ENCODE data around the gene PALM2AKAP2. TPM values are rescaled to one million over a fixed set of nuclear protein-coding genes. Genes with fewer than 3 reads are reported as not detected.

The PALM2AKAP2 gene
- total and polyA plus RNA-seq, 2 donors (not counting 3 experiments of a cell fraction or from before 2014, with no cell fraction given) = 0.01 TPM; not detected in 1

DNA sequence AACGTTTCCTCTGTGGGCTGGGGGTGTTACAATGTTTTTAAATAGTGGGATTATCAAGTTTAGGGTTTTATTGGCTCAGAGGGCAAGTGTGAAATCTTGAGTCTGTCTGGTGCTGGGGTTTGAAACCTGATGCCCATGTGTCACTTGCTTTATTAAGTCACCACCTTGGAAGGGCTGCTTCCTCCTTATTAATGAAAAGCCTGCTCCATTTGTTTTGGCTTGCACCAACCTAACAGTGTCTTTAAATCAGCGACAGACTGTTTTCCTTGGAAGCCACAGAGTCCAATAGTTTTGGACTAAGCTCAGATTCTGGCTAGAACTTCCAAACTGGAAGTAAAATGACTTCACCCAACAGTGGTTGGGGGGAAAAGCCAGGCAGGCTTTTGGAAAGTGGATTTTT is 10.7 kb upstream of the PALM2AKAP2 start:
- no peak overlapping the region for H3K4me2 ChIP-seq (ENCODE audit: insufficient read depth, low read length)
- no peak overlapping the region for H2AFZ ChIP-seq (ENCODE audit: low read depth, low read length)
- TF ChIP-seq GATA2 (IDR thresholded peaks at IDR 0.05; ENCODE audit: insufficient read depth, insufficient read length, low read depth, low read length) = no peak
- TF ChIP-seq JUN (IDR thresholded peaks at IDR 0.05; ENCODE audit: borderline replicate concordance, insufficient read depth, insufficient read length, low read depth) = no peak
- no peak for TF ChIP-seq EZH2 (IDR thresholded peaks at IDR 0.05; ENCODE audit: borderline replicate concordance, low read depth, low read length, severe bottlenecking)
- TF ChIP-seq POLR2AphosphoS5 (IDR thresholded peaks at IDR 0.05; ENCODE audit: insufficient read depth, low read depth, low read length) = no peak
- TF ChIP-seq, protein P1, sequence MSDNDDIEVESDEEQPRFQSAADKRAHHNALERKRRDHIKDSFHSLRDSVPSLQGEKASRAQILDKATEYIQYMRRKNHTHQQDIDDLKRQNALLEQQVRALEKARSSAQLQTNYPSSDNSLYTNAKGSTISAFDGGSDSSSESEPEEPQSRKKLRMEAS (IDR thresholded peaks at IDR 0.05; ENCODE audit: insufficient read depth, insufficient read length) = no peak
- no peak for TF ChIP-seq FOS (IDR thresholded peaks at IDR 0.05; ENCODE audit: borderline replicate concordance, insufficient read depth, low read length)
- TF ChIP-seq POLR2A (IDR thresholded peaks at IDR 0.05; ENCODE audit: low read depth, low read length) = no peak
- no peak for TF ChIP-seq MYC (IDR thresholded peaks at IDR 0.05; ENCODE audit: low read depth, low read length)
- no peak for TF ChIP-seq CTCF (IDR thresholded peaks at IDR 0.05; ENCODE audit: extremely low read depth in 1 of 2, insufficient read depth in 1 of 2, low read depth in 1 of 2, low read length in 2 of 2)
- no peak overlapping the region for H3K4me3 ChIP-seq (replicated peaks in 1 of 3; ENCODE audit: insufficient read depth in 1 of 3, low read depth in 1 of 3, low read length in 3 of 3)
- dilution Hi-C loops (cut with MboI; ENCODE audit: extremely low pct_ligation_motif_present, low sequenced_read_pairs) = no loop called here
- H3K36me3 ChIP-seq (ENCODE audit: control insufficient read depth in 2 of 2, extremely low read depth in 1 of 2, insufficient read depth in 2 of 2, low read length in 2 of 2) = no peaks in the 10 kb centered on the region
- FAIRE-seq (no peak), DNase-seq (ENCODE audit: low read depth, low spot score) (no peak)
- H3K9ac ChIP-seq (replicated peaks; ENCODE audit: extremely low read depth, insufficient read depth, low read length) = no peak overlapping the region
- H3K9me1 ChIP-seq (replicated peaks; ENCODE audit: control insufficient read depth, extremely low read depth, insufficient read depth, low read length) = no peaks in the 10 kb centered on the region
- BruUV-seq (replicated peaks) = no TSS peak
- H3K27ac ChIP-seq (ENCODE audit: insufficient read depth, low read depth, low read length) = no peak overlapping the region
- H3K4me1 ChIP-seq (ENCODE audit: control insufficient read depth, extremely low read depth, insufficient read depth, low read length) = no peaks in the 10 kb centered on the region
- H3K27me3 ChIP-seq (ENCODE audit: control insufficient read depth in 2 of 2, insufficient read depth in 2 of 2, low read length in 2 of 2) = peaks cover 2 to 3% of the 10 kb centered on the region in 2 experiments
- H4K20me1 ChIP-seq (replicated peaks; ENCODE audit: control insufficient read depth, extremely low read depth, insufficient read depth, low read length) = no peaks in the 10 kb centered on the region
- ChIA-PET CTCF (no interaction called here), POLR2A (no interaction called here)
- H3K79me2 ChIP-seq (ENCODE audit: control insufficient read depth, insufficient read depth, low read length) = no peaks in the 10 kb centered on the region
- H3K9me3 ChIP-seq (replicated peaks; ENCODE audit: control insufficient read depth, insufficient read depth, low read length) = no peaks in the 10 kb centered on the region
- intact Hi-C loops (cut with micrococcal nuclease) = no loop called here
